ENCODE results near the gene HOXB1.

The HOXB1 gene

DNA sequence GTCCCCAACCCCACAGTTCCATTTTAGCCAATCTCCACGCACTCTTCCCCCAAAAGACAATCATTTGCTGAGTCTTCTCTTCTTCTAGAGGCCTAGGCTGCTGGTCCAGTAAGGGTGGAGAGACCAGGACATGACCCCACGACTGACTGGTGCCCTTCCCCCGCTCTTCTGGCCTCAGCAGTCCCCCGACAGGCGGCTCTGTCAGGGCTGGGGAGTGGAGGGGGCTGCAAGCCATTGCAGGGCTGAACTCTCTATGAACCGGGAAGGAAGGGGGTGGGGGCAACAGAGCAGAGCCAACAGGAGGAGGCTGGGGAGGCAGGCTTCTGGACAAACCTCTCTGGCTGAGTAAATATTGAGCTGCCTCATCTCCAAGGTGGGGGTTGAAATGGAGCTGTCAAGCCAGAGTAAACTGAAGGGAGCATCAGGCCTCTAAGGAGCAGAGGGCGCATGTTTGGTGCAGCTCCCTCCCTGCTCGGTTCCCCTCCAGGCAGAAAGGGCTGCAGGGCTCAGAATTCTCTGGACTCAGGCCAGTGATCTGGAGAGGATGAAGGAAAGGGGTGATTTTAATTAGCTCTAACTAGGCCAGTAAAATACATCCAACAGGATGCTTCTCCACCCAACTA, 8.7 kb downstream of the HOXB1 start:
- Histone ChIP-seq H3K9me3 (no peaks in the 10 kb centered on the region), H3K27me3 (peaks cover 46% of the 10 kb centered on the region), H3K4me3 (ENCODE audit: low read depth, low read length) (no peak overlapping the region), H3K36me3 (no peaks in the 10 kb centered on the region), H3K4me1 (no peaks in the 10 kb centered on the region)
- TF ChIP-seq, protein P1, sequence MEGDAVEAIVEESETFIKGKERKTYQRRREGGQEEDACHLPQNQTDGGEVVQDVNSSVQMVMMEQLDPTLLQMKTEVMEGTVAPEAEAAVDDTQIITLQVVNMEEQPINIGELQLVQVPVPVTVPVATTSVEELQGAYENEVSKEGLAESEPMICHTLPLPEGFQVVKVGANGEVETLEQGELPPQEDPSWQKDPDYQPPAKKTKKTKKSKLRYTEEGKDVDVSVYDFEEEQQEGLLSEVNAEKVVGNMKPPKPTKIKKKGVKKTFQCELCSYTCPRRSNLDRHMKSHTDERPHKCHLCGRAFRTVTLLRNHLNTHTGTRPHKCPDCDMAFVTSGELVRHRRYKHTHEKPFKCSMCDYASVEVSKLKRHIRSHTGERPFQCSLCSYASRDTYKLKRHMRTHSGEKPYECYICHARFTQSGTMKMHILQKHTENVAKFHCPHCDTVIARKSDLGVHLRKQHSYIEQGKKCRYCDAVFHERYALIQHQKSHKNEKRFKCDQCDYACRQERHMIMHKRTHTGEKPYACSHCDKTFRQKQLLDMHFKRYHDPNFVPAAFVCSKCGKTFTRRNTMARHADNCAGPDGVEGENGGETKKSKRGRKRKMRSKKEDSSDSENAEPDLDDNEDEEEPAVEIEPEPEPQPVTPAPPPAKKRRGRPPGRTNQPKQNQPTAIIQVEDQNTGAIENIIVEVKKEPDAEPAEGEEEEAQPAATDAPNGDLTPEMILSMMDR (IDR thresholded peaks at IDR 0.05; ENCODE audit: low read depth, low read length): no peak
- no peak for DNase-seq

DNA sequence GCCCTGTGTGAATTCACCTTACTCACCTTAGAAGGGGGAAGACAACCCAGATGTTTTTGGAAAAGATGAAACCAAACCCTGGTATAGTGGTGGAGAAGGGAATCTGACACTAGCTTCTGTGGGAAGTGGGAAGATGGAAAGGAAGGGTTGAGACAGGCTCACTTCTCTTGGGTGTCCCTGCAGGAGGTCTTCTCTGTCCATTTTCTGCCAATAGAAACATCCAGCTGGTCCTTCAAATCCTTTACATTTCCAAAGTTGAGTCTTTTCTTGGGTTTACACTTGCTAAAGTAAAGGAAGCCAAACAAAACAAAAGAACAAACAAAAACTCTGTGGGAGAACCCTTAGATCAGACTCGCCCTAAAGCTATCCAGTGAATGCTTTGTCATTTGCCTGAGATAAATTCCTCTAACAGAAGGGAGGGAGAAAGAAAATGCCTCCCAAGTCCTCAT, 10.2 kb downstream of the HOXB1 start:
- H3K9me3 ChIP-seq: no peaks in the 10 kb centered on the region
- peaks cover 37% of the 10 kb centered on the region for H3K27me3 ChIP-seq
- no peaks in the 10 kb centered on the region for H3K4me1 ChIP-seq
- no peak for DNase-seq
- TF ChIP-seq, protein P1 (IDR thresholded peaks at IDR 0.05; ENCODE audit: low read depth, low read length): no peak
- H3K36me3 ChIP-seq: no peaks in the 10 kb centered on the region
- H3K4me3 ChIP-seq (ENCODE audit: low read depth, low read length): no peak overlapping the region

DNA sequence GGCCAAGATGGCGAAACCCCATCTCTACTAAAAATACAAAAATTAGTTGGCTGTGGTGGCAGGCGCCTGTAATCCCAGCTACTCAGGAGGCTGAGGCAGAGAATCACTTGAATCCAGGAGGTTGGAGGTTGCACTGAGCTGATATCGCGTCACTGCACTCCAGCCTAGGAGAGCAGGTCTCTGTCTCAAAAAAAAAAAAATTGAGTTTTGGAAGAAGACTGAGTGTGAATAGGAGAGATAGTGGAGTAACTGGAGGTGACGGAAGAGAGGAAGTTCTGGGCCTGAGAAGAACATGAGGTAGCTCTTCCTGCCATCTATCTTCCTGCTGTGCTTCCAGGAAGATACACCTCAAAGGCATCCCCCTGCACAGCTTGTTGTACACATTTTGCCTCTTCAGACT, 11.4 kb downstream of the HOXB1 start:
- Histone ChIP-seq H3K27me3 (peaks cover 34% of the 10 kb centered on the region), H3K4me1 (no peaks in the 10 kb centered on the region), H3K4me3 (ENCODE audit: low read depth, low read length) (no peak overlapping the region), H3K36me3 (no peaks in the 10 kb centered on the region), H3K9me3 (no peaks in the 10 kb centered on the region)
- TF ChIP-seq, protein P1 (IDR thresholded peaks at IDR 0.05; ENCODE audit: low read depth, low read length): no peak
- DNase-seq: no peak

DNA sequence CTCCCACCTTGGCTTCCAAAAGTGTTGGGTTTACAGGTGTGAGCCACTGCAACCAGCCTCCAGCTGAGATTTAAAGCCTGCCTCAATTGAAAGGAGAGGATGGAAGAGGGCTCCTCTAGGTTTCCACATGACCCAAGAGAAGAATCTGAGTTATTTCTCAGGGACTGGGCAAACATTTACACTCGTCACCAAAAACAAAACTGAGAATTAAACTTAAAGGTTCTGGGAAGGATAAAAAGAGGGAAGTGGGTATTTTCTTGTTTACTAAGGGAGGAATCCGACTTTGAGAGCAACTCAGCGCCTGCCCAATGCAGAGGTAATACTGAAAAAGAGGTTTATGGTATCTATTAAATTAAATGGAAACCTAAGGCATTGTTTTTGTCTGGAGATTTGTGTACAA, 13.3 kb downstream of the HOXB1 start:
- no peaks in the 10 kb centered on the region for H3K4me1 ChIP-seq
- TF ChIP-seq, protein P1 (IDR thresholded peaks at IDR 0.05; ENCODE audit: low read depth, low read length): no peak
- H3K9me3 ChIP-seq: no peaks in the 10 kb centered on the region
- peaks cover 41% of the 10 kb centered on the region for H3K27me3 ChIP-seq
- no peak for DNase-seq
- H3K4me3 ChIP-seq (ENCODE audit: low read depth, low read length): no peak overlapping the region
- no peaks in the 10 kb centered on the region for H3K36me3 ChIP-seq

DNA sequence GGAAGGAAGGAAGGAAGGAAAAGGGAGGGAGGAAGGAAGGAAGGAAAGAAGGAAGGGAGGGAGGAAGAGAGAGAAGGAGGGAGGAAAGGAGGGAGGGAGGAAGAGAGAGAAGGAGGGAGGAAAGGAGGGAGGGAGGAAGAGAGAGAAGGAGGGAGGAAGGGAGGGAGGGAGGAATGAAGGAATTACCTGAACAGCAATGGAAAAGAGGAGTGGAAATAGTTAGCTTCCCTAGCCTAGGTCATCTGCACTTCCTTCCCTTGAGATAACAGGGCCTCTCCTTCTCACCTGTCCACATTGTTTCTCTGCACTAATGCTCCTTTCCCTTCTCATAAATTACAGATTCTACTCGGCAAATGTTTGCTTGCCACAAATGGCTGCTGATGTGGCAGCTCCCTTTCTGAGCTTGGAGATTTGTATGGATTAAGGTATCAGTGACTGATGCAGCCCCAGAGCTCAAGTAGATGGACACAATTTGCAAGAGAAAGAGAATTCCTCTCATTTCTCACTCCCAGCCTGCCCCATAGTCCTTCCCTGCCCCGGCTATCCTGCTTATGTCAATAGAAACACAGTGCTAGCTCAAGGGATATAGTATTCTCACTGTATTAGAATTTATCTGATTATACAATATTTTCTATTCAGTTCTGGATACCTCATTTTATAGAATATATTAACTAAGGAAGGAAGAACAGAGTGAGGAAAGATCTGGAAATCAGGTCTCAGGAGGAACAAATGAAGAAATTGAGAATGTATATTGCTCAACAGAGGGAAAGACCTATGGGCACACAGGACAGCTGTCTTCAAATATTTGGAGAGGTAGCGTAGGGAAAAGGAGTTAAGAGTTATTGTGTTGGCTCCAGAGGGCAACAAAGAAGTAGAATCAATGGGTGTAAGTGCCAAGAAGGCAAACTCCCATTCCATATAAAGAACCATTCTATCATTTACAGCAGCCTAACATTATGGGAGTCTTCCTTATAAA, 14.6 kb downstream of the HOXB1 start:
- TF ChIP-seq, protein P1 (IDR thresholded peaks at IDR 0.05; ENCODE audit: low read depth, low read length): no peak
- Histone ChIP-seq H3K27me3 (peaks cover 51% of the 10 kb centered on the region), H3K4me3 (ENCODE audit: low read depth, low read length) (no peak overlapping the region), H3K4me1 (no peaks in the 10 kb centered on the region), H3K36me3 (no peaks in the 10 kb centered on the region), H3K9me3 (no peaks in the 10 kb centered on the region)
- DNase-seq: no peak

DNA sequence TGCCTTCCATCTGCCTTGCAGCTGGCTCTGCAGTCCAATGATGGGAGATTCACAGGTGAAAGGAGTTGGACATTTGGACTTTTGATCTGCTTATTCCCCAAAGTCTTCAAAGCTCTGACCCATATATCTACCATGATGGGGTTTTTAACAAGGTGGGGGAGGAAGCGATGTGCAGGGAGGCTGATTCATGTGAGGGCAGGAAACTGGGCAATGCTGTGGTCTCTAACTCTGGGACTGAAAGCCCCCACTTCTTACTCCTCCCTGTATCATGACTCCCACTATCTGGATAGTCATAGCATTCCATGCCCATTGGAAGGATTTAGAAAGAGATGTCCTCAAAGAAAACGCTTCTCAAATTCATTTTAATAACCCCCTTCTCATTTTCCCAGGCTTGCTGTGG, 16.3 kb downstream of the HOXB1 start:
- Histone ChIP-seq H3K27me3 (peaks cover 49% of the 10 kb centered on the region), H3K36me3 (no peaks in the 10 kb centered on the region), H3K4me3 (ENCODE audit: low read depth, low read length) (no peak overlapping the region), H3K9me3 (no peaks in the 10 kb centered on the region), H3K4me1 (no peaks in the 10 kb centered on the region)
- TF ChIP-seq, protein P1 (IDR thresholded peaks at IDR 0.05; ENCODE audit: low read depth, low read length): no peak
- DNase-seq: no peak

Data from BE2C (cell line).